K562 (cell line): ENCODE data around the gene RYR3. TPM values are rescaled to one million over a fixed set of nuclear protein-coding genes. Genes with fewer than 3 reads are reported as not detected.

Experiments
- BRD9 ChIP-seq: fragments of 450-650 bp; IDR thresholded peaks from 2 replicates; pipeline ENCODE4 v1.6.1; 2018; ENCODE audit warnings: low read depth; ENCODE audit not compliant: partially characterized antibody
- FOXK1 ChIP-seq: sonication (generic); formaldehyde crosslinking; IDR thresholded peaks from 2 replicates; pipeline ENCODE4 v1.8.0; 2022; ENCODE audit warnings: missing genetic modification reagents, mild to moderate bottlenecking, borderline replicate concordance
- GTF3C2 ChIP-seq: IDR thresholded peaks from 3 replicates; pipeline ENCODE4 v1.6.1; 2011; ENCODE audit warnings: borderline replicate concordance, mild to moderate bottlenecking, moderate library complexity; ENCODE audit not compliant: insufficient read length; ENCODE audit errors: extremely low read depth
- HNRNPL ChIP-seq: fragments of 200-400 bp; formaldehyde crosslinking; IDR thresholded peaks from 2 replicates; pipeline ENCODE4 v1.6.1; 2017; ENCODE audit warnings: low read depth, mild to moderate bottlenecking, low read length
- ZKSCAN1 ChIP-seq: fragments of 150-350 bp; IDR thresholded peaks from 2 replicates; pipeline ENCODE4 v1.6.1; 2016; ENCODE audit warnings: low read depth, low read length
- ZNF586 ChIP-seq: fragments of 450-650 bp; formaldehyde crosslinking; conservative IDR thresholded peaks from 2 replicates; pipeline ENCODE4 v1.4.0; 2020; ENCODE audit warnings: mild to moderate bottlenecking, moderate library complexity
- ZNF76 ChIP-seq: fragments of 250-450 bp; sonication (Bioruptor Pico); IDR thresholded peaks from 2 replicates; pipeline ENCODE4 v1.4.0; 2020; ENCODE audit warnings: mild to moderate bottlenecking, moderate library complexity, borderline replicate concordance
- polyA plus RNA-seq, 8 experiments: library from polyadenylated mRNA; depleted of rRNA in 4 of 8; stranded (reverse) in 5 of 8; unstranded in 3 of 8; fragments of >200 nt; fragmentation: Nextera tagmentation in 2 of 8; fragmentation: Illumina TruSeq in 1 of 8; extraction: Ambion mirVana in 2 of 8; extraction: Trizol in 1 of 8; gene quantifications; 2 replicates each; pipeline versions ENCODE4 v1.2.1 to v1.2.3, GENCODE V29; 2011 to 2014; ENCODE audit warnings: inconsistent platforms in 1 of 8, missing spikeins in 1 of 8
- total RNA-seq, 7 experiments: library from RNA; depleted of rRNA in 6 of 7; stranded (reverse); fragments of >200 nt in 6 of 7; fragmentation: Illumina TruSeq in 2 of 7; extraction: Trizol in 2 of 7; gene quantifications; 2 replicates each; pipeline versions ENCODE4 v1.2.1 to v1.2.3, GENCODE V29; 2011 to 2021; ENCODE audit warnings: low replicate concordance in 1 of 7
- TF ChIP-seq, protein P1 (sequence below): fragments of 250-450 bp; sonication (Bioruptor Pico); IDR thresholded peaks from 2 replicates; pipeline ENCODE4 v1.8.0; 2021; ENCODE audit warnings: moderate library complexity, mild to moderate bottlenecking, inconsistent platforms

RYR3 gene
- total and polyA plus RNA-seq, 9 of the 15 experiments (the other 6 are each of a cell fraction or from before 2014, with no cell fraction given): 0.04 TPM; not detected in 8

DNA sequence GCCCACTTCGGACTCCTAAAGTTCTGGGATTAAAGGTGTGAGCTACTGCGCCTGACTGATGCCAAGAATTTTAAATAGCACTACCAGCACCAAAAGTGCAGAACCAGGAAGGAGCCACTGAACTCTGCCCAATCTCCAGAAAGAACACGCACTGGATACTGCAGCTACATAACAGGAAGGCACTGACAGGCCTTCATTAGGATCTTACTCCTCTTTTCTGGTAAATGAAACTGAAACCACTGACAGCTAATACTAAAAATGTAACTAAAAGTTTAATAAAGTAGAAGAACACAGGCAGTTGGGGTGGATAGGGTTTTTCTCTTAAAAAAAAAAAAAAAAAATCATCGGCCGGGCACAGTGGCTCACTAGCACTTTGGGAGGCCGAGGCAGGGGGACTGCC, 583.4 kb downstream of the RYR3 start (continued):
- TF ChIP-seq GTF3C2 (no peak), ZKSCAN1 (no peak), ZNF76 (CRISPR knock-in tag) (no peak), ZNF586 (CRISPR knock-in tag) (no peak), FOXK1 (no peak), BRD9 (no peak), HNRNPL (no peak)
- TF ChIP-seq, protein P1, sequence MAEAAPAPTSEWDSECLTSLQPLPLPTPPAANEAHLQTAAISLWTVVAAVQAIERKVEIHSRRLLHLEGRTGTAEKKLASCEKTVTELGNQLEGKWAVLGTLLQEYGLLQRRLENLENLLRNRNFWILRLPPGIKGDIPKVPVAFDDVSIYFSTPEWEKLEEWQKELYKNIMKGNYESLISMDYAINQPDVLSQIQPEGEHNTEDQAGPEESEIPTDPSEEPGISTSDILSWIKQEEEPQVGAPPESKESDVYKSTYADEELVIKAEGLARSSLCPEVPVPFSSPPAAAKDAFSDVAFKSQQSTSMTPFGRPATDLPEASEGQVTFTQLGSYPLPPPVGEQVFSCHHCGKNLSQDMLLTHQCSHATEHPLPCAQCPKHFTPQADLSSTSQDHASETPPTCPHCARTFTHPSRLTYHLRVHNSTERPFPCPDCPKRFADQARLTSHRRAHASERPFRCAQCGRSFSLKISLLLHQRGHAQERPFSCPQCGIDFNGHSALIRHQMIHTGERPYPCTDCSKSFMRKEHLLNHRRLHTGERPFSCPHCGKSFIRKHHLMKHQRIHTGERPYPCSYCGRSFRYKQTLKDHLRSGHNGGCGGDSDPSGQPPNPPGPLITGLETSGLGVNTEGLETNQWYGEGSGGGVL (CRISPR knock-in tag): no peak
